NCI-H1417 treated with DMSO at 0.1 percent for 48 hours (cell line): ENCODE results near the gene KMT2C.
"Not testable (repeated sequence)": the region's sequence is repeated elsewhere in the genome, so short reads cannot be mapped to it uniquely, and the experiment has no call there.

Experiments used
- DNase-seq: peaks from one replicate; lab custom pipeline; 2025; lab: John Stamatoyannopoulos, UW

KMT2C gene

DNA sequence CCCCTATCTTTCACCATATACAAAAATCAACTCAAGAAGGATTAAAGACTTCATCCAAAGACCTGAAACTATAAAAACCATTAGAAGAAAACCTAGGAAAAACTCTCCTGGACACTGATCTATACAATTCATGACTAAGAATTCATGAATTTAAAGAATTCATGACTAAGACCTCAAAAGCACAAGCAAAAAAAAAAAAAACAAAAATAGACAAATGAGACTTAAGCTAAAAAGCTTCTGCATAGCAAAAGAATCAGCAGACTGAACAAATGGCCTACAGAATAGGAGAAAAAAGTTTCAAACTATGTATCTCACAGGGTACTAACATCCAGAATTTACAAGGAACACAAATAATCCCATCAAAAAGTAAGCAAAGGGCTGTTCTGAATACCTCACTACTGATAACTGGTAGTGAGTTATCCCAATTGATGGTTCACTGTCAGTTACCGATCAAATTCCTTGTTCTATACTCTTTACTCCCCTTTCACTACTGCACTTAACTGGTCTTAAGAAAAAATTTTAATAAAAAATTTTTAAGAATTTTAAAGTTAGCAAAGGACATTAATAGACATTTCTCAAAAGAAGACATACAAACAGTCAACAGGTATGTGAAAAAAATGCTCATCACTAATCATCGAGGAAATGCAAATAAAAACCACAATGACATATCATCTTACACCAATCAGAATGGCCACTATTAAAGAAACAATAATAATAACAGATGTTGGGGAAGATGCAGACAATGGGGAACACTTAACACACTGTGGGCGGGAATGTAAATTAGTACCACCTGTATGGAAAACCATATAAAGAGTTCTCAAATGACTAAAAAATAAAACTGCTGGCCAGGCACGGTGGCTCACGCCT is 33.2 kb downstream of the KMT2C start:
- DNase-seq, result no peak

GRCh38 chr7:152399344-152399743 is 36.5 kb downstream of the KMT2C start:
- no peak for DNase-seq

DNA sequence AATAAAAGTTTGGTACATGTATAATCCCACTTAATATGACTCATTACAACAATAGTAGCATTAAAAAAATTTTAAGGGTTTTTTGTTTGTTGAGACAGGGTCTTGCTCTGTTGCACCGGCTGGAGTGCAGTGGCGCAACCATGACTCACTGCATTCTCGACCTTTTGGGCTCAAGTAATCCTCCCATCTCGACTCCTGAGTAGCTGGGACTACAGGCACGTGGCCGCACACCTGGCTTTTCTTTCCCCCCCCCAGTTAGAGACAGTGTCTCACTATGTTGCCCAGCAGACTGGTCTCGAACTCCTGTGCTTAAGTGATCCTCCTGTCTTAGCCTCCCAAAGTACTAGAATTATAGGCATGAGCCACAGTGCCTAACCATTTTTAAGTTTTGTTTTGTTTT is 40.7 kb downstream of the KMT2C start:
- no peak for DNase-seq

- not testable (repeated sequence) for DNase-seq
Observed at GRCh38 chr7:152394214-152394613, 41.6 kb downstream of the KMT2C start.

- no peak for DNase-seq
Observed at GRCh38 chr7:152392254-152392653, 43.5 kb downstream of the KMT2C start.

DNA sequence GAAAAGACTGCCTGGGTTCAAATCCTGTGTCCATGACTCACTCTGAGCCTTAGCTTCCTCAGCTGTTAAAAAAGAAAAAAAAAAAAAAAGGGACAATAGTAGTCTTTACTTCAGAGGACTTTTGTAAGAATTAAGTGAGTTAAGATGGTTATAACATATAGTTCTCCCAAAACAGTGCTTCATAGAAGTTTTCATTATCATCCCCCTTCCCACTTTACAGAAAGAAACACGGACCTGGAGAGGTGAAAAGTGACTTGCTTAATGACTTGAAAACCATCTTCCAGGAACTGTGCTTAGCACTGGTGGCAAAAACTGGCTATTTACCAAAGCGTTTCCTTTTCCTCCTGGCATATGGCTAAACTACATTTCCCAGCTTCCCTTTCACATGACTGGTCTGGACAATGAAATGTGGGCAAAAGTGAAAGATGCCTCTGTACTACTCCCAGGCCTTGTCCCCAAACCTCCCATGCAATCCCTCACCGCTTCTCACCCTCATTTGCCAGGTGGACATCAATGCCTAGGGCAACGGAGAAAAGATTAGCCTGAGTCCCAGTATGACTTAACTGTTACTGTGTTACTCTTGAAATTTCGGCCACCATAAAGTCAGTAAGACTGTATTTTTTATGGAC is 49.6 kb downstream of the KMT2C start:
- not testable (repeated sequence) for DNase-seq

DNA sequence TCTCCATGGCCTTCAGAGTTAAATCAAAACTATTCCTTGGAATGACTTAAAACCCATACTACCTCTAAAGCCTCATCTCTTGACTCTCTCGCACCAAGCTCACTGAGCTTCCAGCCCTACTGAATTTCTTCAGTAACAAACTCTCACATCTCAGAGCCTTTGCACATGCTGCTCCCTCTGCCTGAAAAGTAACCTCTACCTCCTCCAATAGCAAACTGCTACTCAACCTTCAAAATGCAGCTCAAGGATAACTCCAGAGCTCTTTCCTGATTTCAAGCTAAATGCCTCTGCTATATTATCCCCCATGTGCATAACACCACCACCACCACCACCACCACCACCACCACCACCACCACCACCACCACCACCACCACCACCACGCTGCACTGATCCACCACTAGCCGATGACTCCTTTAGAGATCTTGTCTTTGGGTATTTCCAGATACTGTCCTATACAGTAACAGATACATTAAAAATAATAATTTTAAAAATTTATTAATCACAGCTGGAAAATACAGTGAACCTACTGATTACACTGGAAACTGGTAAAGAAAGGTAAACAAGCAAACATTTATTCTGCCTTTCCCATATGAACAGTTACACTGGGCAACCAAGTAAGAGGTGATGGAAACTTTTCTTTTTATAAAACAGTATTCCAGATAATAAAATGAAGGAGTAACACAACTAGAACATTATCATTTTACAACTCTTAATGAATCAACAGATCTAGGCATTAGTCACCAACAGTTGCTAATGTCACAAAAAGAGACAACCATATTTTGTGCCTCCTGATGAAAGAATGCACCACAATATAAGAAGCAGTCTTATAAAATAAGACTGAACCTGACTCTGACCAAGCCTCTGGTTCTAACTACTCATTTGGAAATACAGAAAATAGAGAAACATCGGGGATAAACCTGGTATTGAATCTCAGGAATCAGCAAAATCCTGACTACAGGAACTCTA is 51.3 kb downstream of the KMT2C start:
- DNase-seq, result not testable (repeated sequence)

DNA sequence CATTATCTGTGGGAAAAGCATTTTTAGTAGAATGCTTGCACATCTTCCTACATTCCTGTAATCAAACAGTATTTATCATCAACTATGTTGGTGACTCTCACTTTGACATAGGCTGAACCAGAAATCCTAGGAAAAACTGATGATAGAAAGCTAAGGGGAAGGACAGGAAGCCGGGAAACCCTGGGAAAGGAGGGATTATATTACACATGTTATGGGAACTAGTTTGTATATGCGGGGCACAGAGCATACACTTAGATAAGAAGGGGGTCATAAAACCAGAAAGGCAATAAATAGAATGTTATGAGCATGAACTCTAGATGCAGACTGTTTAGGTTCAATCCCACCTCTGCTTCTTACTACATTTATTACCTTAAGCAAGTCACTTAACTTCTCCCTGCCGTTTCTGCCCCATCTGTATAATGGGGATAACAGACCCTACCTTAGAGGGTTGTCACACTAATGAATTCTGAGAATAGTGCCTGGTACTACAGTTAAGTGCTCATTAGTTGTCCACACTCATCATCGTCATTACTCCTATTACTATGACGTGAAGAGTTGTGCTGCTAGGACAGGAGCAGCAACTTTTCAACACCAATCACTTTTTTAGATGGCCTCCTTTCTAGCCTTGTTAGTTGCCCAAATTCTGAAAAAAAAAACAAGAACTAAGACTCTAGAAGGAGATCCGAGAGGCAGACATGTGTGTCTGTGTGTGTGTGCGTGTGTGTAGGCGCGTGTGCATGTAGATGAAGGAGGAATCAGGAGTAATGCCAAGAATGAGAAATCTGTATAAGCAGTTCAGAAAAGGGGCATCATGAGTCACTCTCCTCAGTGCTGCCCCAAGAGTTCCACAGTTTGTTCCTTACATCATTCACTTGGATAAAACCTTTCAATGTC is 52.2 kb downstream of the KMT2C start:
- no peak for DNase-seq

GRCh38 chr7:152382244-152382643 is 53.6 kb downstream of the KMT2C start:
- DNase-seq, result no peak

DNA sequence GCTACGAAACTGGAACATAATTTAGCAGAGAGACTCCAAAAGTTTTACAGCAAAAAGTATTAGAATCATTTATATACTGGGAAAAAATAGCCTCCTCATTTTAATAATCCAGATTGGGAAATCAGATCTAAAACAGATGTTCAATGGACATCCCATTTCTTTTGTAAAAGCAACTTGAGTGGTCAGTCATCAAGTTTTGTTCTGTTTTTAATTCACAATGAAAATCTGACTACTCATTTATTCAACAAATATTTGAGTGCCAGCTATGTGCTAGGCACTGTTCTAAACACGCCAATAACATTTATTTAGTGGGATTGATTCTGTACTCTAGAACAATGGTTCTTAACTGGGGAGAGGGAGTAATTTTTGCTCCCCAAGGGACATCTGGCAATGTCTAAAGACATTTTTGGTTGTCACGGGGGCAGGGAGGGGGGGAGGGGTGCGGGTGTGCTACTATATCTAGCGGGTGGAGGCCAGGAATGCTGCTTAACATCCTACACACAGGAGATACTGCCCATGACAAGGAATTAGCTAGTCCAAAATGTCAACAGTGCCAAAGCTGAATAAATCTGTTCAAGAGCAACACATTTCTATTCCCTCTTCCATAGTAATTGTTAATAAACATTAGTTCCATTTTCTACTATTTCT is 54.7 kb downstream of the KMT2C start:
- DNase-seq, result not testable (repeated sequence)

- not testable (repeated sequence) for DNase-seq
Observed at GRCh38 chr7:152378497-152378896, 57.3 kb downstream of the KMT2C start.

- not testable (repeated sequence) for DNase-seq
Observed at GRCh38 chr7:152376716-152377484, 58.9 kb downstream of the KMT2C start.

- no peak for DNase-seq
Observed at GRCh38 chr7:152370297-152370696, 65.5 kb downstream of the KMT2C start.

DNA sequence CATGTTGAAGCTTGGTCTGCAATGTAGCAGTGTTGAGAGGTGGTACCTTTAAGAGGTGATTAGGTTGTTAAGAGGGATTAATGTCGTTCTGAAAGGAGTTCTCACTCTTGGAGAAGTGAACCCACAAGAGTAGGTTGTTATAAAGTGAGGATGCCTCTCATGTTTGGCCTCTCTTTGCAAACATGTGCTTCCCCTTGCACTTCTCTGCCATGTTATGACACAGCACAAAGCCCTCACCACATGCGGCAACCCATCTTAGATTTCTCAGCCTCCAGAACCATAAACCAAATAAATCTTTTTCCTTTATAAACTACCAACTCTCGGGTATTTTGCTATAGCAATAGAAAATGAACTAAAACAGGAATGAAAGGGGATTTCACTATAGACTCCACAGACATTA is 66.3 kb downstream of the KMT2C start:
- DNase-seq, result no peak

- DNase-seq, result no peak
Observed at GRCh38 chr7:152367170-152367569, 68.6 kb downstream of the KMT2C start.

DNA sequence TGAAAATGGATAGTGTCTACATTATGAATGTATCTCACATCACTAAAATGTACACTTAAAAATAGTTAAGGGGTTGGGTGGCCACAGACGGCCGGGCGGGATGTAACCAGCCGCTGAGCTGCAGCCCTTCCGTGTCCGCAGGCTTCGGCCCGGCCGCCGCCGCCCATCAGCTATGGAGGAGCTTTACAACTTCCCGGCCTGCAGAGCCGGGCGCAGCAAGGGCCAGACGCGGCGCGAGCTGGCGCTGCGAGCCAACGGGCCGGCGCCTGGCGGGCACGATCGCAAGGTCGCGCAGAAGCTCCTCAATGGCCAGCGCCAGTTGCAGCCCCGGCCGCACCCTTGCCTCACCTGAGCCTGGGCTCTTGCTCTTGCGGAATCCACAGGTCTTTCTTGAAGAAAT is 69.1 kb downstream of the KMT2C start:
- DNase-seq, result no peak

DNA sequence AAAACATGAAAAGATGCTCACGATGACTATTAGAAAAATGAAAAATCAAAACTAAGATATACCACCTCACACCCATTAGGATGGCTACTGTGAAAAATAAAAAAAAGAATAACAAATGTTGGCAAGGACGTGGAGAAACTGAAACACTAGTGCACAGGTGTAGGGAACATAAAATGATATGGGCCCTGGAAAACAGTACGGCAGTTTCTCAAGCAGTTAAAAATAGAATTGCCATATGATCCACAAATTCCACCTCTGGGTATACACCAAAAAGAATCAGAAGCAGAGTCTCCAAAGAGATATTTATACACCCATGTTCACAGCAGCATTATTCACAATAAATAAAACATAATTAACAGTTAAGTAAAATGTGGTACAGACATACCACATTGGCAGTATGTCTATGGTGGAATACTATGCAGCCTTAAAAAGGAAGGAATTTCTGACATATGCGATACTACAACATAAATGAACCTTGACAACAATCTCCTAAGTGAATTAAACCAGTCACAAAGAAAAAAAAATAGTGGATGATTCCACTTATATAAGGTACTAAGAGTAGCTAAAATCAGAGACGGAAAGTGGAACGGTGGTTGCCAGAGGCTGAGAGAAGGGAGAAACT is 69.7 kb downstream of the KMT2C start:
- no peak for DNase-seq

- DNase-seq, result no peak
Observed at GRCh38 chr7:152363798-152364197, 72.0 kb downstream of the KMT2C start.

DNA sequence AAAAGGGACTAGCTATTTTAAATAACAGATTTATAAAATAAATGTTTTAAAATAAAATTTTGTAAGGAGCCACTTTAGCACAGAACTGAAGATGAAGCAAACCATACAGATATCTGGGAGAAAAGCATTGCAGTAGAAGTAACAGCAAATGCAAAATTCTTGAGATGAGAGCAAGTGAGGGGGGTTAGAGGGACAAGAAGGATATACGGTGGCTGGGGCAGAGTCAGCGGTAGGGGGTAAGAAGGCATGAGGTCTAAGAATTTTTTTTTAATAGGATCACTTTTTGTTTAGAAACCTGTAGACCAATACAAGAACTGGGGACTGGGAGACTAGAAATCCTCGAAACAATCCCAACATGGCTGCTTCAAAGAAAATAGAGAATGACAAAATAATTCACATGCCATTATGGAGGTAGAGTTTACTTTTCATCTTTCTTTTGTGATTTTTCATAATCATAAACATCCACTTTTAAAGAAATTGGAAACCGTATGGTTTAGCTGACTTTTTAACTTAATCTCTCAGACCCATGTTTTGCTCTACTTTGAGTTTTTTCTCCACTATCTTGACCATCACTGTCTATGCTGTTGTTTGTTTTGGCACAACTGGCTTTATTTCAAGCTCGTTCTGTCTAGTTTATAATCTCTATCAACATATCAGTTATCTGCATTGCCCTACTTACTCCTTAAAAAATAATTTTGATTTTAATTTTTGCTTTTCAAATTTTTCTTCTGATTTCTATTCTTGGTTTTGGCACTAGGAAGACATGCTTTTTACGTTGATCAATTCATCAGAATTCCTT is 73.5 kb downstream of the KMT2C start:
- no peak for DNase-seq
